GM19438 (cell line): ENCODE data around the gene TTLL12.

Source experiments
- ATAC-seq: cut with Tn5 transposase; IDR thresholded peaks from one replicate; pipeline ENCODE4 v1.9.1; 2021; ENCODE audit warnings: low read depth; ENCODE audit not compliant: unreplicated experiment

Gene TTLL12

DNA sequence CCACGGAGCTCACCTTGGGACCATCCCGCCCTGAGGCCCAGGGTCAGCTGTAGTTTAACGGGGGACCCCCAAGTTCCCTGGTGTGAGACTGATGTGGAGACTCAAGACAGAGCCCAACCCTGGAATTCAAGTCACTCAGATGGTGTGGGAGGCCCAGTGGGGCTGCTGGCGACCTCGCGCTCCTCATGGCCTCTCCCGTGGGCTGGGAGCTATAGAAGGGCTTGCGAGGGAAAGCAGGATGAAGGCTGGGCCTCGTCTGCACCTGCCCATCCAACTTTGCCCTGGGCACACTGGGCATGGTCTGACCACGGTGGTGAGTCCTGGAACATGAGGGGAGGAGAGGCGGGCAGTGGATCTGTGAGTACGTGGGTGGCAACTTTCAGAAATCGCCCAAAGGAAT is 13.6 kb upstream of the TTLL12 start:
- no peak for ATAC-seq

DNA sequence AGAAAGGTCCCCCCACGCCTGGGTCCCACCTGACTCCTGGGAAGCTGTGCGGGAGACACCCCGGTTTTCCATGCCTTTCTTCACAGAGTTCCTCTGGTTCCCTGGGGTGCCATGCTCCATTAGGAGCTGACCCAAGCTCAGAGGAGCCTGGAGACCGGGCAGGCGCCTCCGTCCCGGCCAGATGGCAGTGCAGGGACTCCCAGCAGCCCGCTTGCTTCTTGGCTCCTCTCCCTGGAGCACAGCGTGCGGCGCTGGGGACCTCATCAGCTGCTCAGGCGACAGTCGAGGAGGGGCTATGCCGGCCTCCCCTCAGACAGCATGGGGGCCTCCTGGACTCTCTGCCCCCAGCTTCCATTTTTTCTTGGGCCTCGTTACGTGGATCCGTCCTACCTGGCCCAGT is 13.1 kb upstream of the TTLL12 start:
- ATAC-seq = no peak

DNA sequence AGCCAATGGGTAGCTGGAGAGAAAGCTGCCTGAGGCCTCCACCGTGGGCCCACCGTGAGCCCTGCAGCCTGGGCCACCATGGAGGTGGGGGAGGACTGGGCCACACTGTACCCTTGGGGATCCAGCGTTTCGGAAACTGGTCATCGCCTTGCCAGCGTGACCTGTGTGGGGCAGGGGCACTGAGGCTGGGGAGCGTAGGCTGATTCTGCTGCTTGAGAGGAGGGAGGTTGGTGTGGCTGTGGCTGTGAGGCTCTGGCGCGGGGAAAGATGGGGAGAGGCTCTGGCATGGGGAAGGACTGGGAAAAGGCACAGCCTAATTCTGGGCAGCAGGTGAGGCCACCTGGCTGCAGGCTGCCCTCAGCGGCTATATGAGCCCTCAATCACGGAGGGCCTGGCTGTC is 12.6 kb upstream of the TTLL12 start:
- ATAC-seq = no peak

DNA sequence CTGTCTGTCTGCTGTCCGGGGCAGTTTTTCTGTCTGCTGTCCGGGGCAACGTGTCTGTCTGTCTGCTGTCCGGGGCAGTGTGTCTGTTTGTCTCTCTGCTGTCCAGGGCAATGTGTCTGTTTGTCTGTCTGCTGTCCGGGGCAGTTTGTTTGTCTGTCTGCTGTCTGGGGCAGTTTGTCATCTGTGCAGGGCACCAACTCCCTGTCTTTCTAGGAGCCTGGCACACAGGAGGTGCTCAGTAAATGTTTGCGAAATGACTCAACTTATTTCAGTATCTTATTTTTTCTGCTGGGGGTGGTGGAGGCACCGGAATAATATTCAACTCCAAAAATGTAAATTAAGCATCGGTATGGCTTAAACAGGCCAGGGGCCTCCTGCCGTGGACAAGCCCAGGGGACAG is 12.0 kb upstream of the TTLL12 start:
- ATAC-seq = no peak

- ATAC-seq = no peak
Measured at GRCh38 chr22:43198126-43198525, 11.2 kb upstream of the TTLL12 start.

DNA sequence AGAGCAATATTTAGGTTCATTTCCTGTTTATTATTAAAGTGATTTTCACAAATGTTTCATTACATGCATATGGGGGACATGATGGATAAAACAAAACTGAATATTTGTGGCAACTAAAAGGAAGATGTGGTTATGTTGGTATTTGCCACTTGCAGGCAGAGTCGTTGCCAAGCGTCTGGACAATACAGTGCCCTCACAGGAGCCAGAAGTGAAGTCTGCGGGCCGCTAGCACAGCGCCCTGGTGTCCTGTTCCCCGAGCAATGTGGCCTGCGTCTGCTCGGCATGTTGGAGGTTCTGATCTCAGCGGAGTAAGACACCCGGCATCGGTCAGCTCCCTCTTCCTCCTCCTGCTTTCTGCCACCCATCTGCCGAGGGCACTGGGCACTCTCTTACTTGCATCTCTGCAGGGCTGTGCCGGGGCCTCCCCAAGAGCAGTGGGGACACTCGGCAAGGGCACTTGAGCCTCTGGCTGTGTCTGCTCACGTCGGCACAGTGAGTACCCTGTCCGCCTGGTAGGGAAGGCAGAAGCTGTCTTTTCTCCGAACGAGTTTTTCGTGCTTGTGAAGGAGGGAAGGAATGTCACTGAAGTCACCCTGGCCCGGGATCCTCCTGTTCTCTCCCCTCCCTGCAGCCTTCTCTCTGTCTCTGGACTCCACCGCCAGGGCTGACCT is 10.5 kb upstream of the TTLL12 start:
- no peak for ATAC-seq

GRCh38 chr22:43191831-43192230 is 4.9 kb upstream of the TTLL12 start:
- no peak for ATAC-seq

DNA sequence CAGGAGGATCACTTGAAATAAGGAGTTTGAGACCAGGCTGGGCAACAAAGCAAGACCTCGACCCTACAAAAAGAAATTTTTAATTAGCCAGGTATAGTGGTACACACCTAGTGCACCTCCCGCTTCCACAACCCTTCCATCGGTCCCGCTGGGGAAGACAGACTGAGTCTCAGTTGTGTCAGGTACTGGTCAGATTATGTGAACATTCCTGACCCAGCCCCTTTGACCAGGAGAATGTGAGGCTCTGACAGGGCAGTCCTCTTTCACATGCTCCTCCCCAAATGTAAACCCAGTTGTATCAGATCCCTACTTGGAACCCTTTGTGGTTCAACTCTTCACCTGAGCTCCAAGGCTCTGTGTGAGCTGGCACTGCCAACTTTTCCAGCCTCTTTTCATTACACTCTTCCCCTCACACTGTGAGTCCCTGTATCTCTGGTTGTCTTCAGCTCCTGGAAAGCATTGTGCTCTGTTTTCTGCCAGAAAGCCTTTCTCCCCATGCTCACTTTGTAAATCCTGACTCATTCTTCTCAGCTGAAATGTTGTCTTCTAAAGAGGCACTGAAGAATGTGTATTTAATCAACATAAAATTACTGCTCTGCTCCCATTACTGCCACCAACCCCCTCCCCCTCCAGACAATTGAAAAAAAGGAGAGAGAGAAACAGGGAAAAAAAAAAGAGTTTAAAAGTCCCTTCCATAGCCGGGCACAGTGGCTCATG is 2.1 kb upstream of the TTLL12 start:
- no peak for ATAC-seq

DNA sequence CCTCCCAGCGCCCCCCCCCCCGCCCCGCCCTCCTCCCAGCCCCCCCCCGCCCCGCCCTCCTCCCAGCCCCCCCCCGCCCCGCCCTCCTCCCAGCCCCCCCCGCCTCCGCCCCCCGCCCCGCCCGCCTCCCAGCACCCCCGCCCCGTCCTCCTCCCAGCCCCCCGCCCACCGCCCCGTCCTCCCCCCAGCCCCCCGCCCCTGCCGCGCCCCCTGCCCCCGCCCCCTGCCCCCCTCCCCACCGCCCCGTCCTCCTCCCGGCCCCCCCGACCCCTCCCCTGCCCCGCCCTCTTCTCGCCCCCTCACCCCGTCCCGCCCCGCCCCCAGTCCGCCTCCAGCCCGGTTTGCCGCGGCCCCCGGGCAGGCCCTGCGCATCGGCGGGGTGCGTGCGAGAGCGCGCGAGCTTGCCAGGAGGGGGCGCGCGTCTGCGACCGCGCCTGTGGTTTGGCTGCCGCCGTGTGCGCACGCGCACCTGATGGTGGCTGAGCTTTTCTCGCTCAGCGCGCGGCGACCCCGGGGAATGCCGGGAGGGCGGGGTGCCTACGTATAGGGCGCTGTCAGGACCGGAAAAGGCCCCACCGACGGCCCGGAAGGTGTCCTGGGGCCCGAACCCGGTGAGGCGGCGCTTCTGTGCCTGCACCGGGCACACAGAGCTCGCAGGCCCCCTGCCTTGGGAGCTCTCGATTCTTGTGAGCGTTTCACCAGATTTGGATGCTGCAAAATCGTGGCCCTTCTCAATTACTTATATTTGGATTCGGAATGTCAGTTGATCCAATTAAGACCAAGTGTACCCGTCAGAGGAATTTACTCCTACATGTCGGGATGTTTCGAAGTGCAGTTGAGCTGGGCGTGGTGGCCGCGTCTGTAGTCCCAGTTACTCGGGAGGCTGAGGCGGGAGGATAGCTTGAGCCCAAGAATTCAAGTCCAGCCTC is 501 bp upstream of the TTLL12 start:
- ATAC-seq = peak; percentile 68

DNA sequence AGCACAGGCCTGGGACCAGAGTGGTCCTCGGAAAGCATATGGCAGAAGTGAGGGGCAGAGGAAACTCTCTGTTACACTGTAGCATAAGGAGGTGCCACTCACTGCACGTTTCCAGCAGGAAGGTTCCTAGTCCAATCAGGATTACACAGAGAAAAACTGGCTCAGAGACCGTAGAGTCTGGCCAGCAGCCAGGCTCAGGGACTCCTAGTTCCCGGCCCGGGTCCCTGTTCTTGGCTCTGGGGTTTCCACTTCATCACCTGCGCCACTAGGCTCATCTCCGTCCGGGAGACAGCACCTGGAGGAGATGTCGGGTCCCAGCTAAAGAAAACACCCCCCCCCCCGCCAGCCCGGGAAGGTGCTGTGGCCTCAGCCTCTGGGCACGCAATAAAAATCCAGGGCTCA is 1.1 kb downstream of the TTLL12 start:
- ATAC-seq = no peak

DNA sequence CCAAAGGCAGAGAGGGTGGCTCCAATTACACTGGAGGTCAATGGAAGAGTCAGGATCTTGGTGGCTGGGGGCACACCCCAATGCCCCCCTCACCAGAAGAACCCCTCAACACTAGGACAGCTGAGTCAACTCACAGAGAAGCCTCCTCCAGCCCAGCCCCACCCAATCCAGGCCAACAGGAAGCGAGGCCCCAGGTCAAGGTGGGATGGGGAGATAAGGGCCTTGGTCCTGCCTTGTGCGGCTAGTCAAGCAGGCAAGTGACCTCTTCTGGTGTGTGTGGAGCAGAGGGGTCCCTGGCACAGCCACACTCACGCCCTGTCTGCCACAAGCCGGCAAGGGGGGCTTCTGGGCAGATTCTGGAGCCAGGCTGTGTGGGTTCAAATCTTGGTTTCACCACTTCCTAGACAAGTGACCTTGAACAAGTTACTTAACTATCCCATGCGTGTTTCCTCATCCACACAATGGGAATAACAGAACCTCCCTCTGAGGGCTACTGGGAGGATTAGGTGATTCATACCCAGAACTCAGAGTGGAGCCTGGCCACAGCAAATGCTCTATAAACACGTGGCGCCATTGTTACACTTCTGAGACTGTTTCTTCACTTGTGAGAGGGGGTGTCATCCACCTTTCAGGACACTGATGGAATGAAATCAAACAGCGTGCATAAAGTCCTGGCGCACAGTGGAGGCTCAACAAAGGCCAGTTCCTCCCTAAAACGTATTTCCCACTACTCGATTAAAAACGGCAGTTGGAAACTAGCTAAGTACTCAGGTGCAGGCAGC is 3.2 kb downstream of the TTLL12 start:
- no peak for ATAC-seq

DNA sequence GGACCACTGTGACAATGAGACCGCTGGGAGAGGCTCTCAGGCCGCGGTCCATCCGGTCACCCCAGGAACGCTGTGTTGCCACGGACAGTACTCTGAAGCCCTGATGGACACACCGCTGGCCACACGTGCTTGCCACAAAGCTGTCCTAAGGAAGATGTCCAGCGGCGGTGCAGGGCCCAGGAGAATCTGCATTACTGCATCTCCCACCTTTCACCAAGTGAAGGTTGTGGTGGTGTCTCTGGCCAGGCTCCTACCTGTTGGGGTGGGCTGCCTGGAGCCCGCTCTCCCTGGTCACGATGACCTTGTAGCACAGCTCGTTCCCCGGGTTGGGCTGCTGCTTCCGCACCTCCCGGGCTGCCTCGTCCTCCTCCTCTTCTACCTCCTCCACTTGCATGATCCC is 4.2 kb downstream of the TTLL12 start:
- no peak for ATAC-seq

DNA sequence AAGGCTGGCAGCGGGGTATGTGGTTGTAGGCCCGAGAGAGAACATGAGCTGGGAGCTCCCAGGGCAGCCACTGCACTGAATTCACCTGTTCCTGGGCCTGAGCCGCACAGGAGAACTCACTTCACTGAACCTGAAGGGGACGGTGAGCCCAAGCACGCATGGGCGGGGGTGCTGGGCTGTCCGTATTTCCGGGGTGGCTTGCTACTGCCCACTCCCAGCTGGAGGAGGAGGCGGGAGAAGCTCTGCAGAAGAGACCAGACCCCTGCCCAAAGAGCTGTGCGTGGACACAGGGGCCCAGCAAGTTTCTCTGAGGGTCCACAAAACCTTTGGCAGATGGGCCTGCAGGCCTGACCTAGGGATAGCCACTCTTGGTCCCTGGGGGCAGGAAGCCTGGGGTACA is 4.8 kb downstream of the TTLL12 start:
- no peak for ATAC-seq

DNA sequence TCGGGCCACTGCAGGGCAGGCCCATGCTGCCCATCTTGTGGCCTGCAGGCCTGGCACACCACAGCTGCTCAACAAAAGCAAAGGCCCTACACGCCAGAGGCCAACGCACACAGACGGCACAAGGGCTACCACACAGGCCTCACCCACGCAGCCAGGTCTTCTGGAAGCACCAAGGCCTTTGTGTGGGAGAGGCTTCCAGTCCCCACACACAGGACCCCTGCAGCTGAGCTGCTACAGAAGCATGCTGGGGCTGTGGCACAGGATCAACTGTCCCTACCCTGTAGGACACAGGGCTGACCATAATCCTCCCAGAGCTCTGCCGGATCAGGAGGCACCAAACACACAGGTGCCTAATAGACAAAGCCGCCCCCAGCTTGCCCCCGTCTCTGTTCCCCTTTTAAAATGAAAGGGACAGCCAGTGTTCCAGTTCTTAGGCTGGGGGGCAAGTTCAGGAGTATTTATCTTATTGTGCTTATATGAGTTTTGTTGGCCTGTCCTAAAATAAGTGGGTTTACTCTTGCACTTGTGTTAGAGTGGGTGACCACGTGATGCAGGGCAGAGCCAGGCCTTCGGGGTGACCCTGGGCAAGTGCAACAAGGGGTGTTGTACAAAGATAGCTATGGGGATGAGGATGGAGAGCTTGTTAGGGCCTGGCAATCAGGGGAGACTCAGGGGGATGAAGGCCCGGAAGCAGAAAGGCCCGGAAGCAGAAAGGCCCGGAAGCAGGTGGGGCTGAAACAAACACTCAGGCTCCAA is 5.4 kb downstream of the TTLL12 start:
- ATAC-seq = no peak

GRCh38 chr22:43180670-43181069 is 6.3 kb downstream of the TTLL12 start:
- ATAC-seq = no peak

DNA sequence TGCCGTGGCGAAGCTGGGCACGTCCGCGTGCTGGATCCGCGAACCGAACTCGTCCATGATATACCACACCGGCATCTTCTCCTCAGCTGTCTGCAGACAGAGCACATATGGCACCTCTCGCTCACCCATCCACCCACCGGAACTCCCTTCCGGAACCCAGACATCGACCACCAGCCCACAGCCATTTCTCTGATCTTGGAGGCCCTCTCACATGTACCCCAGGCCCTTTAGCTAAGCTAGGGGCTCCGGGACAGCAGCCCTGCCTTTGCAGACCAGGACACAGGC is 7.1 kb downstream of the TTLL12 start:
- ATAC-seq = no peak

DNA sequence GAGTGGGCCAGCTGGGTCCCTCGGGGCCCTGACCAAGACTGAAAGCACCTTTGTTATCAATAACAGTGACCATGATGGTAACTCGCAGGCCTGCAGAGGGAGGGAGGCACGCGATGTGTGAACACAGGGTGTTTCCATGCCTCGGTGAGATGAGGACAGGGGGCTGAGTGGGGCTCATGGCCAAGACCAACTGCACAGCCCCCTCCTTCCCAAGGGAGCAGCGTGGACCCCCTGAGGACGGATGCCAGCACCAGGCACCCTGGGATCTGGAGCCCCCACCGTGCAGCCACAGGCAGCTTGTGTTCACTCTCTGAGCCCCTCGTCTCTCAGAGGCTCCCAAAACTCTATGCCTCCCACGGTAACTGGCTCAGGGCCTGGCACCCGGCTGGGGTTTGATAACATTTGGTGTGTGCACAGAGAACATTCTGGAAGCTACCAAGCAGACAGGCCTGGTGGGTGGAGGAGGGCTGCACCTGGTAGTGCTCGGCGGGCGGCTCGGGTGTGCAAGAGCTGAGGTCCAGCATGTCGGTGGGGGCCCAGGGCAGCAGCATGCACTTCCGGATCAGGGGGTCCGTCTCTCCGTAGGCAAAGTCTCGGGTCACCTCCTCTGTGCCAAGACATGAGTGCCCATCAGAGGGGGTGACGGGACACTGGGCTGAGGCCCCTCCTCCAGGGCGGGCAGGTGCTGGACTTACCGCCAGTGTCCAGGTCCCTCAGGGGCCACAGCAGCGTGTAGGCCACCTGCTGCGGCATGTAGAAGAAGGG is 7.6 kb downstream of the TTLL12 start:
- ATAC-seq = no peak

DNA sequence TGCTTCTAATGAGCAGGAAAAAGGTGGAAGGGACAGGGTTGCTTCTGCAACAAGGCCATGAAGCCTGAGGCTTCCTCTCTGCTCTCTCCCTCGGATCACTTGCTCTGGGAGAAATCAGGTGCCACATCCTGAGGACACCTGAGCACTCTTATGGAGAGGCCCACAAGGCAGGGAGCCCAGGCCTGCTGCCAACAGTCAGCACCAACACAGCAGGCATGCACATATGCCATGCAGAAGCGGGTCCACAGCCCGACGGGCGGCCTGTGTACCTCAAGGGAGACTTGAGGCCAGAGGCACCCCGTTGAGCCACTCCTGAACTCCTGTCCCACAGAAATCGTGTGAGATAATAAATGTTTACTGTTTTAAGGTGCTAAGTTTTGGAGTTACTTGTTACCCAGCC is 9.5 kb downstream of the TTLL12 start:
- no peak for ATAC-seq

GRCh38 chr22:43176090-43176489 is 10.8 kb downstream of the TTLL12 start:
- no peak for ATAC-seq
